ENCODE measurements around the gene WSCD2. TPM values are rescaled to one million over a fixed set of nuclear protein-coding genes. Genes with fewer than 3 reads are reported as not detected.
A peak's percentile ranks its signal among the peaks of the same experiment; 100 is the strongest.

WSCD2 gene
- polyA plus RNA-seq, 3 donors = not detected

DNA sequence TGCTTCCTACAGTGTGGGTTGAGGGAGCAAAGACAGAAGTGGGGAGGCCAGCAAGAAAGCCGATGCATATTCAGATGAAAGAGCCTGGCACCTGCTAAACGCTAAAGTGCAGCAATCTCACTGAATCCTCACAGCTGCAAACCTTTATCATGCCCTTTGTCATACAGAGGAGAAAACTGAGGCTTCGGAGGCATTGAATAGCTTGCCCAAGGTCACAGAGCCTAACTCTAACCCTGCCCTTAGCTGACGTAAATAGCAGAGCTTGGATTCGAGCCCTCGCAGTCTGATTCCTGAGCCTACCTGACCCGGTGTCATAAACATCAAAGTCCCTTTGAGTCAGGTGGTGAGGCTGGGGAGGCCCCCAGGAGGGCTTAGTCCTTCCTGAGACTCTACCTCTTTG, 155.1 kb downstream of the WSCD2 start:
- no peak for TF ChIP-seq CTCF (IDR thresholded peaks at IDR 0.05)
- Histone ChIP-seq H3K4me1 (ENCODE audit: control insufficient read depth in 1 of 2, insufficient read depth in 2 of 2, low read length in 2 of 2) (peaks cover 29 to 32% of the 10 kb centered on the region in 2 donors), H3K9ac (ENCODE audit: insufficient read depth, low read length, poor library complexity, severe bottlenecking) (no peak overlapping the region), H2AFZ (ENCODE audit: insufficient read depth, low read depth, low read length, poor library complexity, severe bottlenecking) (peak overlapping the region; percentile 34), H3K79me2 (ENCODE audit: insufficient read depth, low read length) (no peaks in the 10 kb centered on the region), H3K27ac (ENCODE audit: low read depth in 1 of 2, low read length in 2 of 2) (no peak overlapping the region), H3K9me3 (replicated peaks in 1 of 2; ENCODE audit: control insufficient read depth in 1 of 2, insufficient read depth in 1 of 2, low read length in 2 of 2) (no peaks in the 10 kb centered on the region), H3K4me3 (replicated peaks in 1 of 3; ENCODE audit: low read depth in 2 of 3, low read length in 3 of 3) (no peak overlapping the region), H3K27me3 (ENCODE audit: control insufficient read depth in 2 of 2, insufficient read depth in 2 of 2, low read length in 2 of 2) (peaks cover 0 to 3% of the 10 kb centered on the region in 2 donors), H3K36me3 (replicated peaks in 1 of 2; ENCODE audit: control insufficient read depth in 1 of 2, insufficient read depth in 2 of 2, low read length in 2 of 2) (no peaks in the 10 kb centered on the region), H4K20me1 (ENCODE audit: insufficient read depth, low read length) (no peaks in the 10 kb centered on the region), H3K4me2 (replicated peaks; ENCODE audit: extremely low read depth, low read length, poor library complexity, severe bottlenecking) (no peak overlapping the region)
- no peaks in the 10 kb centered on the region for H3K36me3 Mint-ChIP-seq
- H3K9me3 Mint-ChIP-seq = peaks cover 0 to 5% (median 3%) of the 10 kb centered on the region in 7 donors
- H3K4me1 Mint-ChIP-seq = peaks cover 34% of the 10 kb centered on the region
- no peak for DNase-seq
- intact Hi-C loops (cut with micrococcal nuclease) = no loop called here
- 75% methylated on average over 7 of the region's 7 CpGs for WGBS (ENCODE audit: insufficient coverage)
- H3K27me3 Mint-ChIP-seq (ENCODE audit: low read depth in 3 of 3) = peaks cover 6 to 12% (median 12%) of the 10 kb centered on the region in 3 donors
- no peak overlapping the region for H3K27ac Mint-ChIP-seq
- no peak overlapping the region for H3K4me3 Mint-ChIP-seq

DNA sequence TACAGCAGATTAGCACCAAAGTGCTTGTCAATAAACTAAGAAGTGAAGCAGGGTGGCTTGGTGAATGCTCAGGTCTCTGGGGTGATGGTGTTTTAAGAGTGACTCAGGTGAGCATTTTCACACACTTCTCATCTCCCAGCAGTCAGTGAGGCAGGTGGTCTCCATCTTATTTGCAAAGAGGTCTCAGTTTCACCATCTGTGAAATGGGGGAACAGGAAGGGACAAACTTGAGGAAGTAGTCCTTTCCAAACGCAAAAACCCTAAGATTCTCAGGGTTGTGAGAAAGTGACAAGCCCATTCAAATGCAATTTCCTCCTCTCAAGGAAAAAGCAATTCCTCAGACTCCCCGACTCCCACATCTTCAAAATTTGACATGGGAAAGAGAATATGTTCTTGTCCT, 155.9 kb downstream of the WSCD2 start:
- H3K27me3 Mint-ChIP-seq (ENCODE audit: low read depth in 3 of 3) = peaks cover 2 to 12% (median 10%) of the 10 kb centered on the region in 3 donors
- Histone ChIP-seq H3K36me3 (replicated peaks in 1 of 2; ENCODE audit: control insufficient read depth in 1 of 2, insufficient read depth in 2 of 2, low read length in 2 of 2) (no peaks in the 10 kb centered on the region), H4K20me1 (ENCODE audit: insufficient read depth, low read length) (no peaks in the 10 kb centered on the region), H2AFZ (ENCODE audit: insufficient read depth, low read depth, low read length, poor library complexity, severe bottlenecking) (no peak overlapping the region), H3K27ac (ENCODE audit: low read depth in 1 of 2, low read length in 2 of 2) (no peak overlapping the region), H3K4me2 (replicated peaks; ENCODE audit: extremely low read depth, low read length, poor library complexity, severe bottlenecking) (no peak overlapping the region), H3K4me3 (replicated peaks in 1 of 3; ENCODE audit: low read depth in 2 of 3, low read length in 3 of 3) (no peak overlapping the region), H3K79me2 (ENCODE audit: insufficient read depth, low read length) (no peaks in the 10 kb centered on the region), H3K9ac (ENCODE audit: insufficient read depth, low read length, poor library complexity, severe bottlenecking) (no peak overlapping the region), H3K4me1 (ENCODE audit: control insufficient read depth in 1 of 2, insufficient read depth in 2 of 2, low read length in 2 of 2) (peaks cover 29 to 32% of the 10 kb centered on the region in 2 donors), H3K9me3 (replicated peaks in 1 of 2; ENCODE audit: control insufficient read depth in 1 of 2, insufficient read depth in 1 of 2, low read length in 2 of 2) (no peaks in the 10 kb centered on the region), H3K27me3 (ENCODE audit: control insufficient read depth in 2 of 2, insufficient read depth in 2 of 2, low read length in 2 of 2) (no peaks in the 10 kb centered on the region)
- DNase-seq = no peak
- H3K27ac Mint-ChIP-seq = no peak overlapping the region
- no peaks in the 10 kb centered on the region for H3K36me3 Mint-ChIP-seq
- H3K4me3 Mint-ChIP-seq = peak overlapping the region in 1 of 2 donors; percentile 46
- peaks cover 34% of the 10 kb centered on the region for H3K4me1 Mint-ChIP-seq
- intact Hi-C loops (cut with micrococcal nuclease) = no loop called here
- no peak for TF ChIP-seq CTCF (IDR thresholded peaks at IDR 0.05)
- H3K9me3 Mint-ChIP-seq = peaks cover 0 to 5% (median 3%) of the 10 kb centered on the region in 7 donors
- no CpG with 5 or more reads among the region's 2 CpGs for WGBS (ENCODE audit: insufficient coverage)
